Chondrocyte (in vitro differentiated cells): ENCODE results near the gene MXD1. TPM values are rescaled to one million over a fixed set of nuclear protein-coding genes. Genes with fewer than 3 reads are reported as not detected.
A peak's percentile ranks its signal among the peaks of the same experiment; 100 is the strongest.

ENCODE experiments used
- DNase-seq: peaks from one replicate; pipeline ENCODE4 v3.0.0; 2021; ENCODE audit warnings: mixed read lengths, low spot score
- H3K27ac Mint-ChIP-seq: one replicate; pipeline ENCODE4 v1.8.0; 2021; ENCODE audit warnings: mild to moderate bottlenecking, moderate library complexity, mixed read lengths; ENCODE audit not compliant: unreplicated experiment
- H3K27me3 Mint-ChIP-seq: 2 replicates; pipeline ENCODE4 v1.8.0; 2021; ENCODE audit warnings: low read depth, mixed read lengths
- H3K36me3 Mint-ChIP-seq: 2 replicates; pipeline ENCODE4 v1.8.0; 2021; ENCODE audit warnings: low read depth, mixed read lengths
- H3K4me1 Mint-ChIP-seq: 2 replicates; pipeline ENCODE4 v1.8.0; 2021; ENCODE audit warnings: low read depth, mild to moderate bottlenecking, mixed read lengths
- H3K4me3 Mint-ChIP-seq: one replicate; pipeline ENCODE4 v1.8.0; 2021; ENCODE audit warnings: mild to moderate bottlenecking, moderate library complexity, mixed read lengths; ENCODE audit not compliant: unreplicated experiment
- H3K9me3 Mint-ChIP-seq: 2 replicates; pipeline ENCODE4 v1.8.0; 2021; ENCODE audit warnings: low read depth, mixed read lengths
- CTCF ChIP-seq: fragments of 200-600 bp; sonication (generic); IDR thresholded peaks from 2 replicates; pipeline ENCODE4 v1.5.0; 2021; ENCODE audit warnings: antibody characterized with exemption, mild to moderate bottlenecking, moderate library complexity
- total RNA-seq: library from RNA; stranded (reverse); gene quantifications from 3 replicates; pipeline ENCODE4 v1.2.1, GENCODE V29; 2021

The MXD1 gene
- total RNA-seq, 1 donor from 2014 or later: 16.9 TPM

DNA sequence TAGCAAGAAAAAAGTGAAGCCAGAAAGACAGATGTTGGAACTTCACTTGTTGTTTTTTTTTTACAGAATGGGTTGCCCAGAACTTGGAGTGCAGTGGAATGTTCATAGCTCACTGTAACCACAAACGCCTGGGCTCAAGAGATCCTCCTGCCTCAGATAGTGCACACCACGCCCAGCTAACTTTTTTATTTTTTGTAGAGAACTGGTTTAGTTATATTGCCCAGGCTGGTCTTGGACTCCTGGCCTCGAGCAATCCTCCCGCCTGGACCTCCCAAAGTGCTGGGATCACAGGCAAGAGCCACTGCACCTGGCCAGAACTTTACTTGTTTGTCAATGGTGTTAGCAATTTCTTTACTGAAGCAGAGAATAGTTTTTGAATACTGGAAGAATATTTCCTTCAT, 58.4 kb downstream of the MXD1 start:
- no peak for TF ChIP-seq CTCF
- no peak overlapping the region for H3K4me3 Mint-ChIP-seq
- H3K27me3 Mint-ChIP-seq: peaks cover 11% of the 10 kb centered on the region
- H3K27ac Mint-ChIP-seq: peak overlapping the region; percentile 54
- DNase-seq: no peak
- H3K36me3 Mint-ChIP-seq: no peaks in the 10 kb centered on the region
- peaks cover 5% of the 10 kb centered on the region for H3K4me1 Mint-ChIP-seq
- no peaks in the 10 kb centered on the region for H3K9me3 Mint-ChIP-seq

DNA sequence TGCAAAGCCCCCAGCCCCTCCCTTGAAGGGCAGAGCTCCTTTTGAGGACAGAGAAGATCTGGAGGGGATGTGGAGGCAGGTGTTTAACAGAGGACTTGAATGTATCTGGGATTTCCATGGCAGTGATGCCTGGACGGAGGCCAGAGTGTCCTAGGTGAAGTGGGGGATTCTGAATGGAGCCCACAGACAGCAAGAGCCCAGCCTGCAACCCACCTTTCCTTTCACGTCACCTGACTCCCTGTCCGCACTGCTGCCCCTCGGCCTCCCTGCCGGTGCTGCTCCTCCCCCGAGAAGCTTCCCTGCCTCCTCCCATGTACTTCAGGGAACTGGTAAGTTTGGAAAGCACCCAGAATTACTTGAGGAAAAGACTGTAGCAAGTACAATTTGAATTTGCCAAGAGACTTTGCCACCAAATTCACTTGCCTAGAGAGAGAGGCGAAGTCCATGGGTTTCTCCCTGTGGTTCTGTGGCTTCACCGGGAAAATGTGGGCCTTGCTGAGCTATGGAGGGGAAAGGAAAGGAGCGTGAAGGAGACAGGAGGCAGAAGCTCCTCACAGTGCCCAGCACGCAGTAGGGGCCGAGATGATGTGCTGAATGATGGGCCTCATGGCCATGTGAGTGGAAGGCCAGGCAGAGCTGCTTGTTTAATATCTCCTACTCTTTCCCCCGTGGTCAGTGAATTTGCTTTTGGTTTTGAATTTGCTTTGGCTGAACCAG, 60.4 kb downstream of the MXD1 start:
- H3K27me3 Mint-ChIP-seq: peaks cover 2% of the 10 kb centered on the region
- H3K9me3 Mint-ChIP-seq: no peaks in the 10 kb centered on the region
- H3K4me1 Mint-ChIP-seq: peaks cover 11% of the 10 kb centered on the region
- H3K36me3 Mint-ChIP-seq: no peaks in the 10 kb centered on the region
- TF ChIP-seq CTCF: no peak
- H3K27ac Mint-ChIP-seq: no peak overlapping the region
- H3K4me3 Mint-ChIP-seq: no peak overlapping the region
- DNase-seq: no peak

- H3K4me3 Mint-ChIP-seq: no peak overlapping the region
These were observed 61.0 kb downstream of the MXD1 start for GRCh38 chr2:69975853-69976462.

DNA sequence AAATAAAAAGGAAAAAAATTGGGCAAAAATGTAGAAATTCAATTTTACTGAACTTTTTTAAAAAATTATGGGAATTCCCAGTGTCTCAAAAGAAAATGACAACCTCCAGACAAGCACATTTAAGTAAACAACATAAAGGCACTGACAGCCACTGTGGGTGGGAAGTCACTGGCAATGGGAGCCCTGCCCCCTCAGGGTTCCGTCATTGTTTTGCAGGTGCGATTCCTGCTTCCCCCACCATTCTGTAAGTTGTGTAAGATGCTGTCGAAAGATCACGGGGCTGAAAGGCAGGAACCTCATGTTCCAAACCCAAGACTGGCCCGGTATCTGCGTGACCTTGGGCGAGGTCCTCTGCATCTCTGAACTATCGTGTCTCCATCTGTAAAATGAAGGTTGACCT, 62.3 kb downstream of the MXD1 start:
- Mint-ChIP-seq H3K36me3 (no peaks in the 10 kb centered on the region), H3K9me3 (no peaks in the 10 kb centered on the region), H3K27me3 (no peaks in the 10 kb centered on the region), H3K4me3 (no peak overlapping the region), H3K4me1 (peaks cover 13% of the 10 kb centered on the region), H3K27ac (no peak overlapping the region)
- DNase-seq: no peak
- TF ChIP-seq CTCF: no peak

More at GRCh38 chr2:69975853-69976462, 61.0 kb downstream of the MXD1 start:
- Mint-ChIP-seq H3K27me3 (no peaks in the 10 kb centered on the region), H3K36me3 (no peaks in the 10 kb centered on the region), H3K9me3 (no peaks in the 10 kb centered on the region), H3K4me1 (peaks cover 13% of the 10 kb centered on the region), H3K27ac (no peak overlapping the region)
- no peak for DNase-seq
- no peak for TF ChIP-seq CTCF

DNA sequence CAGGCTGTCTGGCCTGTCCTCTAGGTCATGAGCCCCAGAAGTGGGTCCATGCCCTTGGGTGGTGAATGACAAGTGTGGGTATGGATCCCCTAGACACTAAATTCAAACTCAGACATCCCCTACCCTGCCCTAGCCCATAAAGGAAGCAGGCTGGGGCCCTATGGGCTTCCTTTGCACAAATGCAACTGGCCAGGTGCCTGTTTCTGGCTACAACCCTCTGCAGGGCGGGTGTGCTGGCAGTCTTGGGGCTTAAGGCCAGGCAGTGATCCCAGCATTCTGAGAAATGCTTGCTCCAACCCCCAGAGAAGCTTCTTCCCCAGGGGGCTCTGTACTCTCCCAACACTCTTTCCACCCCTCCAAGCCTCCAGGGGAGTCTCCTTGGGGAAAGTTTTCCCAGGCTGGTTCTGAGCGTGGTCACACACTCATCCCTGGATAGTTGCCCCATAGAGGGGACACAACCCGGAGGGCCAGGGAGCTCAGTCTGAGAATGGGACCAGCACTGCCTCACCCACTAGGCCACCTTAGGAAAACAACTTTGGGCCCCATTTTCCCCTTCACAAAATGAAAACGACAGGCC, 63.1 kb downstream of the MXD1 start:
- Mint-ChIP-seq H3K4me1 (peaks cover 13% of the 10 kb centered on the region), H3K27ac (no peak overlapping the region), H3K27me3 (no peaks in the 10 kb centered on the region), H3K4me3 (no peak overlapping the region), H3K36me3 (no peaks in the 10 kb centered on the region), H3K9me3 (no peaks in the 10 kb centered on the region)
- no peak for TF ChIP-seq CTCF
- DNase-seq: peak; percentile 48
